H1 (cell line): ENCODE data around the gene ZC3H11A. TPM values are rescaled to one million over a fixed set of nuclear protein-coding genes. Genes with fewer than 3 reads are reported as not detected.

Source experiments
- CTCF ChIA-PET: fragments of 300-600 bp; sonication (Branson Sonifier 250); formaldehyde crosslinking; loops from one replicate; lab custom pipeline; 2021; ENCODE audit not compliant: partially characterized antibody; lab: Charles Lee
- POLR2A ChIA-PET: fragments of 300-600 bp; sonication (Branson Sonifier 250); formaldehyde crosslinking; loops from one replicate; lab custom pipeline; 2021; ENCODE audit warnings: inconsistent platforms; ENCODE audit not compliant: partially characterized antibody; lab: Charles Lee
- DNase-seq, 2 experiments: peaks; one replicate each; pipeline versions ENCODE4 v3.0.0 to v3.0.0-alpha.2; 2010 to 2022; ENCODE audit warnings: low spot score in 2 of 2, low read depth in 1 of 2, mixed read lengths in 1 of 2
- FAIRE-seq: peaks from 2 replicates; lab custom pipeline; 2011; peaks lifted over from hg19 to GRCh38; lab: Jason Lieb, UNC
- H2AFZ ChIP-seq: 2 replicates; pipeline ENCODE4 v1.8.1; 2012; ENCODE audit warnings: low read length, inconsistent platforms
- H2AK5ac ChIP-seq: 2 replicates; pipeline ENCODE4 v1.6.1; 2013; ENCODE audit warnings: low read depth, low read length
- H2BK120ac ChIP-seq: replicated peaks from 2 replicates; pipeline ENCODE3; 2013; ENCODE audit warnings: low read depth, low read length, inconsistent platforms
- H2BK12ac ChIP-seq: 2 replicates; pipeline ENCODE4 v1.6.1; 2013; ENCODE audit warnings: low read depth, low read length
- H2BK15ac ChIP-seq: 2 replicates; pipeline ENCODE4 v1.6.1; 2013; ENCODE audit warnings: low read length
- H2BK20ac ChIP-seq: 2 replicates; pipeline ENCODE4 v1.6.1; 2013; ENCODE audit warnings: low read length
- H2BK5ac ChIP-seq: 2 replicates; pipeline ENCODE4 v1.6.1; 2013; ENCODE audit warnings: low read depth, low read length
- H3K14ac ChIP-seq: 2 replicates; pipeline ENCODE4 v1.6.1; 2013; ENCODE audit warnings: inconsistent platforms; ENCODE audit not compliant: insufficient read length
- H3K18ac ChIP-seq: 2 replicates; pipeline ENCODE4 v1.6.1; 2013; ENCODE audit warnings: low read length; ENCODE audit errors: extremely low read depth
- H3K23ac ChIP-seq: 2 replicates; pipeline ENCODE4 v1.6.1; 2013; ENCODE audit warnings: inconsistent platforms; ENCODE audit not compliant: insufficient read length
- H3K23me2 ChIP-seq: 2 replicates; pipeline ENCODE4 v1.6.1; 2013; ENCODE audit warnings: low read depth, low read length
- H3K27ac ChIP-seq: 2 replicates; pipeline ENCODE4 v1.6.1; 2011; ENCODE audit warnings: low read depth, low read length, inconsistent platforms
- H3K27me3 ChIP-seq, 4 experiments: replicated peaks in 1 of 4; 1 replicate in 1 of 4; 2 replicates in 3 of 4; pipeline versions ENCODE4 v1.6.1 to v1.8.1; 2011 to 2013; ENCODE audit warnings: low read length in 3 of 4, mild to moderate bottlenecking in 3 of 4, inconsistent platforms in 2 of 4, mixed read lengths in 2 of 4, moderate library complexity in 1 of 4; ENCODE audit not compliant: control insufficient read depth in 3 of 4, insufficient read depth in 3 of 4; ENCODE audit errors: extremely low read depth in 1 of 4
- H3K36me3 ChIP-seq, 4 experiments: 2 replicates each; pipeline versions ENCODE4 v1.6.1 to v1.8.1; 2011 to 2013; ENCODE audit warnings: mild to moderate bottlenecking in 4 of 4, low read length in 3 of 4, moderate library complexity in 2 of 4, control low read depth in 1 of 4, inconsistent platforms in 1 of 4; ENCODE audit not compliant: insufficient read depth in 4 of 4, control insufficient read depth in 2 of 4
- H3K4ac ChIP-seq: replicated peaks from 2 replicates; pipeline ENCODE3; 2013; ENCODE audit warnings: low read length, low read depth, mixed read lengths, inconsistent platforms; ENCODE audit not compliant: insufficient read length
- H3K4me1 ChIP-seq, 4 experiments: replicated peaks in 1 of 4; 1 replicate in 1 of 4; 2 replicates in 3 of 4; pipeline versions ENCODE4 v1.6.1 to v1.8.1; 2011 to 2013; ENCODE audit warnings: low read length in 3 of 4, inconsistent platforms in 2 of 4, mixed read lengths in 1 of 4; ENCODE audit not compliant: insufficient read depth in 4 of 4, control insufficient read depth in 3 of 4
- H3K4me2 ChIP-seq, 2 experiments: 2 replicates each; pipeline versions ENCODE4 v1.6.1 to v1.8.1; 2011 to 2013; ENCODE audit warnings: low read depth in 2 of 2, low read length in 2 of 2, control low read depth in 1 of 2, inconsistent platforms in 1 of 2, mild to moderate bottlenecking in 1 of 2; ENCODE audit not compliant: insufficient read depth in 1 of 2
- H3K4me3 ChIP-seq, 4 experiments: fragments of 200-600, 300-600 bp in 1 of 4; sonication (generic), shearing (Covaris generic), sonication (Bioruptor Twin) in 1 of 4; 2 replicates each; pipeline versions ENCODE4 v1.5.1 to v1.8.1; 2011 to 2016; ENCODE audit warnings: low read length in 4 of 4, low read depth in 3 of 4, control low read depth in 2 of 4, inconsistent platforms in 2 of 4, mild to moderate bottlenecking in 2 of 4, mixed read lengths in 1 of 4, moderate library complexity in 1 of 4; ENCODE audit not compliant: insufficient read depth in 2 of 4; ENCODE audit errors: extremely low read depth in 1 of 4
- H3K56ac ChIP-seq: replicated peaks from 2 replicates; pipeline ENCODE3; 2013; ENCODE audit warnings: low read depth, mild to moderate bottlenecking, mixed read lengths, low read length, inconsistent platforms; ENCODE audit not compliant: insufficient read length
- H3K79me1 ChIP-seq: 2 replicates; pipeline ENCODE4 v1.6.1; 2013; ENCODE audit warnings: low read depth, low read length, control low read depth
- H3K79me2 ChIP-seq, 2 experiments: 2 replicates each; pipeline versions ENCODE4 v1.6.1 to v1.8.1; 2012 to 2013; ENCODE audit warnings: low read length in 2 of 2, mild to moderate bottlenecking in 2 of 2, inconsistent platforms in 1 of 2; ENCODE audit not compliant: insufficient read depth in 2 of 2, control insufficient read depth in 1 of 2
- H3K9ac ChIP-seq, 4 experiments: replicated peaks in 1 of 4; 1 replicate in 1 of 4; 2 replicates in 3 of 4; pipeline versions ENCODE4 v1.6.1 to v1.8.1; 2011 to 2013; ENCODE audit warnings: low read depth in 3 of 4, low read length in 3 of 4, control low read depth in 2 of 4, mild to moderate bottlenecking in 2 of 4, moderate library complexity in 2 of 4, inconsistent platforms in 1 of 4; ENCODE audit errors: extremely low read depth in 1 of 4
- H3K9me3 ChIP-seq, 2 experiments: 2 replicates each; pipeline versions ENCODE4 v1.6.1 to v1.8.1; 2012 to 2013; ENCODE audit warnings: mild to moderate bottlenecking in 2 of 2, moderate library complexity in 2 of 2, control low read depth in 1 of 2, inconsistent platforms in 1 of 2, low read depth in 1 of 2, low read length in 1 of 2, mixed read lengths in 1 of 2; ENCODE audit not compliant: insufficient read depth in 2 of 2
- H4K20me1 ChIP-seq, 2 experiments: replicated peaks in 1 of 2; 2 replicates each; pipeline versions ENCODE3 to v1.8.1; 2011 to 2013; ENCODE audit warnings: inconsistent platforms in 2 of 2, low read length in 2 of 2, mild to moderate bottlenecking in 1 of 2; ENCODE audit not compliant: insufficient read depth in 2 of 2, control insufficient read depth in 1 of 2
- H4K5ac ChIP-seq: 2 replicates; pipeline ENCODE4 v1.6.1; 2013; ENCODE audit warnings: low read length, low read depth, mixed read lengths, inconsistent platforms; ENCODE audit not compliant: insufficient read length
- H4K8ac ChIP-seq: 2 replicates; pipeline ENCODE4 v1.8.0; 2013; ENCODE audit warnings: mild to moderate bottlenecking, moderate library complexity, low read length, inconsistent platforms; ENCODE audit not compliant: insufficient read depth; ENCODE audit errors: extremely low read depth
- H4K91ac ChIP-seq: replicated peaks from 2 replicates; pipeline ENCODE3; 2013; ENCODE audit warnings: low read length, mixed read lengths, inconsistent platforms; ENCODE audit not compliant: insufficient read length
- RAD21 ChIP-seq, 2 experiments: IDR thresholded peaks in 1 of 2; conservative IDR thresholded peaks in 1 of 2; 2 replicates each; pipeline ENCODE4 v1.6.1; 2011; ENCODE audit warnings: low read depth in 2 of 2, low read length in 2 of 2, improper control_type of control experiment in 1 of 2, inconsistent platforms in 1 of 2, mild to moderate bottlenecking in 1 of 2, moderate library complexity in 1 of 2
- TEAD4 ChIP-seq: IDR thresholded peaks from 2 replicates; pipeline ENCODE4 v1.6.1; 2012; ENCODE audit warnings: low read depth, low read length, inconsistent platforms, mixed read lengths
- WGBS, 2 experiments: shearing (Covaris generic) in 1 of 2; methylation state at CpG; one replicate each; pipeline versions ENCODE4 v1.1.6 to v1.1.7; 2013 to 2015; ENCODE audit warnings: low lambda C conversion rate in 2 of 2, mixed read lengths in 2 of 2, inconsistent platforms in 1 of 2, low coverage in 1 of 2, missing lambda C conversion rate in 1 of 2; ENCODE audit not compliant: insufficient replicate concordance in 2 of 2, insufficient coverage in 1 of 2, insufficient read length in 1 of 2; ENCODE audit errors: extremely low coverage in 1 of 2, missing lambda C conversion rate in 1 of 2; 5-methylcytosine and 5-hydroxymethylcytosine counted together
- polyA plus RNA-seq, 7 experiments: library from polyadenylated mRNA; depleted of rRNA in 3 of 7; stranded (reverse) in 5 of 7; unstranded in 2 of 7; fragments of >200 nt in 5 of 7; fragments of 200-250 nt in 2 of 7; gene quantifications; 1 replicate in 5 of 7; 2 replicates in 1 of 7; 4 replicates in 1 of 7; pipeline versions ENCODE4 v1.2.1 to v1.2.3, GENCODE V29; 2011 to 2013; ENCODE audit warnings: missing spikeins in 2 of 7, mixed read lengths in 2 of 7
- total RNA-seq: library from RNA; stranded (reverse); fragmentation: NEBNext Ultra II Directional; extraction: Animal tissue kit (Norgen Biotek cat#: 25700); gene quantifications from 2 replicates; pipeline ENCODE4 v1.2.1, GENCODE V29; 2021

The ZC3H11A gene
- total and polyA plus RNA-seq, 2 of the 8 experiments (the other 6 are each of a cell fraction or from before 2014, with no cell fraction given), result 37.2 to 105 TPM

DNA sequence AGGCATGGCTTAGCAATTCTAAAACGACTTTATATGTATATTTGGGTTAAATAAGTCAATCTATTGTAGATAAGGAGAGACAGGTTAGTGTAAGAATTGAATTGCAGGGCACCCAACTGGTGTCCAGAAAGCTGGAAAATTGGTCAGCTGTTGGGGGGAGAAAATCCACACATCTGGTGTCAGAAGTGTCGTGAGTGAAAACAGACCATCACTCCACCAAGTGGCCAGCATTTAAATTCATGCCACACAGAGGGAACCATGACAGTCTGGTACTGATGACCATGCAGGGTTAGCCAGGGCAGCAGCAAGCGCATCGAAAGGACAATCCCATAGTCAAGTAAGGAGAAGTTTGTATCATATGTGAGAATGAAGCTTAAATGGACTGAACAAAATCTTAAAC, 18.8 kb upstream of the ZC3H11A start:
- no peak overlapping the region for H2AK5ac ChIP-seq
- no peak overlapping the region for H2BK15ac ChIP-seq
- H2BK20ac ChIP-seq, result no peak overlapping the region
- no peak overlapping the region for H2BK12ac ChIP-seq
- ChIA-PET CTCF (interaction anchor here (0.5 to 1.8 kb wide), 6 partner anchors 9 to 289 kb away, joined by 3 to 4 read pairs (median 4); no protein-coding TSS in a partner anchor), POLR2A (interaction anchor here (1.5 kb wide), 1 partner anchor 20 kb away, joined by 4 read pairs; no protein-coding TSS in a partner anchor)
- H3K4me3 ChIP-seq, result no peak overlapping the region
- H3K27me3 ChIP-seq, result no peaks in the 10 kb centered on the region
- H4K20me1 ChIP-seq, result no peaks in the 10 kb centered on the region
- H3K18ac ChIP-seq, result no peak overlapping the region
- no peaks in the 10 kb centered on the region for H3K23me2 ChIP-seq
- DNase-seq (no peak), FAIRE-seq (no peak)
- no peak overlapping the region for H3K23ac ChIP-seq
- H3K27ac ChIP-seq, result no peak overlapping the region
- no peaks in the 10 kb centered on the region for H3K36me3 ChIP-seq
- H4K5ac ChIP-seq, result no peak overlapping the region
- no peak overlapping the region for H2BK5ac ChIP-seq
- no peak overlapping the region for H4K91ac ChIP-seq
- H3K14ac ChIP-seq, result no peak overlapping the region
- H3K4me1 ChIP-seq, result no peaks in the 10 kb centered on the region
- no peak overlapping the region for H3K56ac ChIP-seq
- H3K4ac ChIP-seq, result no peak overlapping the region
- H3K79me2 ChIP-seq, result no peaks in the 10 kb centered on the region
- no peak overlapping the region for H4K8ac ChIP-seq
- peak; percentile 20 to 39; a peak in 3 of 4 replicates for TF ChIP-seq RAD21 (IDR thresholded peaks at IDR 0.05 in 1 of 2, conservative IDR thresholded peaks at IDR 0.05 in 1 of 2; ENCODE audit: low read depth in 2 of 2, low read length in 2 of 2)
- no peak for TF ChIP-seq TEAD4
- no peak overlapping the region for H2AFZ ChIP-seq
- no peak overlapping the region for H2BK120ac ChIP-seq
- no peak overlapping the region for H3K4me2 ChIP-seq
- no peak overlapping the region for H3K9ac ChIP-seq
- no peaks in the 10 kb centered on the region for H3K79me1 ChIP-seq
- 86% methylated on average over 4 of the region's 4 CpGs; no CpG with 5 or more reads in 1 of the 2 experiments for WGBS, 2 experiments
- no peaks in the 10 kb centered on the region for H3K9me3 ChIP-seq
